ENCODE results near the gene COL6A5.

GRCh38 chr3:130300888-130301287 lies 44.6 kb upstream of the COL6A5 start:
- TF ChIP-seq CTCF (IDR thresholded peaks at IDR 0.05) = no peak
- TF ChIP-seq EP300 (IDR thresholded peaks at IDR 0.05) = no peak
- no peak for TF ChIP-seq BHLHE40 (IDR thresholded peaks at IDR 0.05; ENCODE audit: low read depth, low read length)
- no peak for TF ChIP-seq REST (IDR thresholded peaks at IDR 0.05)
- no peak for TF ChIP-seq POLR2A (IDR thresholded peaks at IDR 0.05; ENCODE audit: low read length)
- TF ChIP-seq, protein P1, sequence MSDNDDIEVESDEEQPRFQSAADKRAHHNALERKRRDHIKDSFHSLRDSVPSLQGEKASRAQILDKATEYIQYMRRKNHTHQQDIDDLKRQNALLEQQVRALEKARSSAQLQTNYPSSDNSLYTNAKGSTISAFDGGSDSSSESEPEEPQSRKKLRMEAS (IDR thresholded peaks at IDR 0.05) = no peak
- TF ChIP-seq NR3C1 (IDR thresholded peaks at IDR 0.05) = no peak
- TF ChIP-seq EHMT2 (IDR thresholded peaks at IDR 0.05; ENCODE audit: low read depth) = no peak
- TF ChIP-seq MAZ (IDR thresholded peaks at IDR 0.05; ENCODE audit: borderline replicate concordance, low read depth, low read length) = no peak
- TF ChIP-seq RFX5 (IDR thresholded peaks at IDR 0.05) = no peak
- TF ChIP-seq ESRRA (IDR thresholded peaks at IDR 0.05; ENCODE audit: borderline replicate concordance, low read length) = no peak
- no peak for TF ChIP-seq USF2 (IDR thresholded peaks at IDR 0.05)

Data from A549 (cell line).